Testis (tissue), 3 donors: Measurements from ENCODE around the gene TCF7L1. TPM values are rescaled to one million over a fixed set of nuclear protein-coding genes. Genes with fewer than 3 reads are reported as not detected.

Experiments
- DNase-seq: peaks from one replicate; pipeline ENCODE4 v3.0.0-alpha.2; 2019
- H3K27ac ChIP-seq, 2 donors: fragments of 200-600 bp; sonication (generic); one replicate each; pipeline ENCODE4 v1.5.1; 2019
- H3K27me3 ChIP-seq: fragments of 200-600 bp; sonication (generic); one replicate; pipeline ENCODE4 v1.5.1; 2019
- H3K36me3 ChIP-seq: fragments of 200-600 bp; sonication (generic); one replicate; pipeline ENCODE4 v1.5.1; 2017; ENCODE audit warnings: low read depth; ENCODE audit errors: missing control alignments
- H3K4me1 ChIP-seq: fragments of 200-600 bp; sonication (generic); one replicate; pipeline ENCODE4 v1.5.1; 2019
- H3K4me3 ChIP-seq, 2 donors: fragments of 200-600 bp; sonication (generic); one replicate each; pipeline ENCODE4 v1.5.1; 2017 to 2019
- H3K9me3 ChIP-seq: fragments of 200-600 bp; sonication (generic); one replicate; pipeline ENCODE4 v1.5.1; 2017
- POLR2A ChIP-seq: fragments of 450-650 bp; IDR thresholded peaks from one replicate; pipeline ENCODE4 v1.6.1; 2017; ENCODE audit warnings: antibody characterized with exemption, mild to moderate bottlenecking, moderate library complexity
- WGBS, 2 donors: methylation state at CpG; one replicate each; pipeline ENCODE4 v1.1.5; 2018; 5-methylcytosine and 5-hydroxymethylcytosine counted together
- intact Hi-C: fragments of 100-400 bp; cut with DNase I; formaldehyde crosslinking; loops from one replicate; pipeline ENCODE4 v1.15.1; 2023; ENCODE audit warnings: low total_unique reads
- polyA plus RNA-seq: library from polyadenylated mRNA; stranded (reverse); fragments of 350-450 nt; fragmentation: Illumina TruSeq; extraction: RNeasy Lipid Tissue Mini Kit (QIAGEN cat#74804); gene quantifications from one replicate; pipeline ENCODE4 v1.2.3, GENCODE V29; 2014; ENCODE audit warnings: low read depth, low replicate concordance; ENCODE audit not compliant: insufficient read depth
- total RNA-seq, 2 donors: library from RNA; depleted of rRNA; stranded (reverse); fragments of >200 nt; gene quantifications; one replicate each; pipeline ENCODE4 v1.2.3, GENCODE V29; 2016
- TF ChIP-seq, protein P1 (sequence below), 3 experiments: fragments of 450-650 bp in 2 of 3; fragments of 200-600 bp in 1 of 3; sonication (generic) in 1 of 3; IDR thresholded peaks; one replicate each; pipeline ENCODE4 v1.5.1; 2016 to 2019; ENCODE audit warnings: antibody characterized with exemption in 3 of 3, mild to moderate bottlenecking in 2 of 3, moderate library complexity in 1 of 3

TCF7L1 gene
- total and polyA plus RNA-seq, 3 donors from 2014 or later = 6.7 to 11.9 (median 6.7) TPM

DNA sequence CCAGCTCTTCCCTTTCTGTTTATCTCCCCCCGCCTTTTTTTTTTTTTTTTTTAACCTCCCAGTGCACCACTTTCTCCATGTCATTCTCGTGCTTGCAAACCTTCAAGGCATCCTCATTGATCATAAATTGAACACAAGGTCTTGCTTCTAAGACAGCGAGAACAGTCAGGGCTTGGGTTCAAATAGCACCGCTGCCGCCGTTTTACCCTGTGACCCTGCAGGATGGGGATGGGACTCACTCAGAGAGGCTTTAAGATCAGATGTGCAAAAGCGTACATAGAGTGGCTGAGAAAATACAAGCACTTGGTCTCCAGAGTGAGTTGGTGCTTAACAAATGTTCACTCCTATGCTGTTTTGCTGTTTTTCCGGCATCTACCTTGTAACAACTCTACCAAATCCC lies 93.6 kb downstream of the TCF7L1 start:
- TF ChIP-seq, protein P1, sequence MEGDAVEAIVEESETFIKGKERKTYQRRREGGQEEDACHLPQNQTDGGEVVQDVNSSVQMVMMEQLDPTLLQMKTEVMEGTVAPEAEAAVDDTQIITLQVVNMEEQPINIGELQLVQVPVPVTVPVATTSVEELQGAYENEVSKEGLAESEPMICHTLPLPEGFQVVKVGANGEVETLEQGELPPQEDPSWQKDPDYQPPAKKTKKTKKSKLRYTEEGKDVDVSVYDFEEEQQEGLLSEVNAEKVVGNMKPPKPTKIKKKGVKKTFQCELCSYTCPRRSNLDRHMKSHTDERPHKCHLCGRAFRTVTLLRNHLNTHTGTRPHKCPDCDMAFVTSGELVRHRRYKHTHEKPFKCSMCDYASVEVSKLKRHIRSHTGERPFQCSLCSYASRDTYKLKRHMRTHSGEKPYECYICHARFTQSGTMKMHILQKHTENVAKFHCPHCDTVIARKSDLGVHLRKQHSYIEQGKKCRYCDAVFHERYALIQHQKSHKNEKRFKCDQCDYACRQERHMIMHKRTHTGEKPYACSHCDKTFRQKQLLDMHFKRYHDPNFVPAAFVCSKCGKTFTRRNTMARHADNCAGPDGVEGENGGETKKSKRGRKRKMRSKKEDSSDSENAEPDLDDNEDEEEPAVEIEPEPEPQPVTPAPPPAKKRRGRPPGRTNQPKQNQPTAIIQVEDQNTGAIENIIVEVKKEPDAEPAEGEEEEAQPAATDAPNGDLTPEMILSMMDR (IDR thresholded peaks at IDR 0.05) = no peak
- no peaks in the 10 kb centered on the region for H3K36me3 ChIP-seq
- no peak overlapping the region for H3K27ac ChIP-seq
- intact Hi-C loops = no loop called here
- H3K9me3 ChIP-seq = no peaks in the 10 kb centered on the region
- no peak for DNase-seq
- no peak overlapping the region for H3K4me3 ChIP-seq
- no peaks in the 10 kb centered on the region for H3K27me3 ChIP-seq
- peaks cover 7% of the 10 kb centered on the region for H3K4me1 ChIP-seq
- WGBS, 2 donors = 94 to 96% methylated on average over 8 of the region's 8 CpGs

DNA sequence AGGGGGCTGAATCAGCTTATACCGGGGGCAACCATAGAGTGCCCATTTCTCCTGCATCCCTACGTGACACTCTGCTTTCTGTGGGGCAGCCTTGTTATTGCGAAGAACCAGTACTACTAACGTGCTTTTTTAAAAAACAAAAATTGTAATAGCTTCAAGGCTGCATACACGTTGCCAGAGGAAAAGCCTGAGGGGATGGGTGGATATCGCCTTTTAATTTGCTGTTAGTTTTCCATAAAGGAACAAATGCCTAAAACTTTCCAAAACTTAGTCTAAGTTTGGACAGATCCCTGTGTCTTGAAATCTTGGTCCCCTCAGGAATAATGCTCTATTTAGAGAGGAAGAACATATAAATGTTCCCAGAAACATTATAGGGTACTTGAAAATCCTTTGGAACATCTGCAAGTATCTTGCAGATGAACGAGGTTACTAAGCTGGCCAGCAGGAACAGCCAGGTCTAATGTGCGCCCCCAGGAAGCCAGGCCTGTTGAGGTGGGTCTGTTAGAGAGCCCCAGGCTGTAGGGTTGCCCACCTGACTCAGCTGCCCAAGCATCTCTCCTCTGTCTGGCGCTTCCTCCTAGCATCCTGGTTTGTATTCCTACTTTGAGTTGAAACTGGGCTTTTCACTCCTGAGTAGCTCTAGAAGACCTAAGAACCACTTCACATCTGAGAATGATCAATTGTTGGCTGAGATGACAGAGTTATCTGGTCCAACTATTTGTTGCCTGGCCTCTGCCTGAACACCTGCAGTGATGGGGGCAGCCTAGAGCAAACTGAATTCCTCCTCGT lies 97.7 kb downstream of the TCF7L1 start:
- Histone ChIP-seq H3K4me1 (peaks cover 7% of the 10 kb centered on the region), H3K9me3 (no peaks in the 10 kb centered on the region), H3K4me3 (no peak overlapping the region), H3K27me3 (no peaks in the 10 kb centered on the region), H3K36me3 (no peaks in the 10 kb centered on the region), H3K27ac (no peak overlapping the region)
- DNase-seq = no peak
- intact Hi-C loops = no loop called here
- TF ChIP-seq POLR2A = no peak
- TF ChIP-seq, protein P1 (IDR thresholded peaks at IDR 0.05) = no peak
- 53 to 64% methylated on average over 10 of the region's 10 CpGs for WGBS, 2 donors

DNA sequence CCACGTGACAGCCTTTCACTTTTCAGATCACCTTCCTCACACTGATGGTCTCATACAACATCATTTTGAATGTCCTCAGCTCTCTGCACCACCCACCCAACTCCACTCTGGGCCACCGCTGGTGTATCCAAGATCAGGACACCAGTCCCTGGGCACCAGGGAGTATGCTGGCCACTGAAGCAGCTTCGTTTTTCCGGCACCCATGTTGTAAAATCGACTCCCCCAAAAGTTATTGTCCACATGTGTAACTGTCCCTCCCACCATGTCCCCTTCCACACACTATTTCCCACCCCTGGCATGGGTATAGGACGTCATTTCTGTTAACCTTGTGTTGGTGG lies 98.2 kb downstream of the TCF7L1 start:
- Histone ChIP-seq H3K4me3 (no peak overlapping the region), H3K9me3 (no peaks in the 10 kb centered on the region), H3K27me3 (no peaks in the 10 kb centered on the region), H3K27ac (no peak overlapping the region), H3K36me3 (no peaks in the 10 kb centered on the region), H3K4me1 (peaks cover 7% of the 10 kb centered on the region)
- TF ChIP-seq, protein P1 (IDR thresholded peaks at IDR 0.05) = no peak
- TF ChIP-seq POLR2A = no peak
- no peak for DNase-seq
- intact Hi-C loops = no loop called here
- 78 to 86% methylated on average over 6 of the region's 6 CpGs for WGBS, 2 donors

DNA sequence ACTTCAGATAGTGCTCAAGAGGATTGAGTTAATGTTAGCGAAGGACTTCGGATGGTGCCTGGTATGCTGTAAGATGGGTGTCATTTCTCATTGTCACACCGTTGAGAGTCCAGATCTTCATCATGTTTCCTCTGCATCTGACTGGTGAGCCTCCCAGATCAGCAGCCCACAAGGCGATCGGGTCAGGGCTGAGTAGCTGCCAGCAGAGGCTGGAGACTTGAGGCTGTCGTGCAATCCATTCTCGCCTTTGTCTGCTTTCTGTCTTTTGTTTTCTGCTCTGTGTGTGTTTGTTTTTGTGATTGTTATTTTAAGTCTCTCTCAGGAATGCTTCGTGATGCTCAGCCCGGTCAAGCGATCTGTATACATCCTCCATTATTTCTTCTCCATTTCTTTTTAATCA lies 98.8 kb downstream of the TCF7L1 start:
- TF ChIP-seq POLR2A = no peak
- TF ChIP-seq, protein P1 (IDR thresholded peaks at IDR 0.05) = no peak
- WGBS, 2 donors = 66 to 71% methylated on average over 10 of the region's 10 CpGs
- intact Hi-C loops = no loop called here
- DNase-seq = no peak
- Histone ChIP-seq H3K27me3 (no peaks in the 10 kb centered on the region), H3K4me3 (no peak overlapping the region), H3K4me1 (peaks cover 7% of the 10 kb centered on the region), H3K36me3 (no peaks in the 10 kb centered on the region), H3K9me3 (no peaks in the 10 kb centered on the region), H3K27ac (no peak overlapping the region)

DNA sequence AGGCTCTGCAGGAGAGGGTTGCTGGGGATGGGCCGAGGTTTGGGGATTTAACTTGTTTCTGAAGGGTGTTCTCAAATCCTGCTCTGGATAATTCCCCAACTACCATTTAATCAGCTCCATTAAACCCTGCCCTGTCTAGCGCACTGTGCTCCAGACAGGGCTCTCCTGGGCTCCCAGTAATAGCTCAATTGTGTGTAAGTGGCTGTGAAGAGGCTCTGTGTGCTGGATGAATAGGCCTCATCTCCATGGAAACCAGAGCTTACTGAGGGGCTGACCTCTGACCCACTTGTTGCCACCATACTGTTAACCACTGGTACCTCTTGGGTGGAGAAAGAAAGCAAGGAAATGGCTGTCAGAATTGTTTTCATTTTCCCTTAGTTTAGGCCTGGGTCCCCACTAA lies 101.7 kb downstream of the TCF7L1 start:
- TF ChIP-seq, protein P1 (IDR thresholded peaks at IDR 0.05) = no peak
- no peak for TF ChIP-seq POLR2A

More for the DNA sequence above, 101.7 kb downstream of the TCF7L1 start:
- no peak for DNase-seq
- Histone ChIP-seq H3K27me3 (no peaks in the 10 kb centered on the region), H3K36me3 (no peaks in the 10 kb centered on the region), H3K9me3 (no peaks in the 10 kb centered on the region), H3K4me1 (peaks cover 3% of the 10 kb centered on the region), H3K4me3 (no peak overlapping the region), H3K27ac (no peak overlapping the region)
- intact Hi-C loops = no loop called here
- WGBS, 2 donors = 71 to 96% methylated on average over 1 to 2 of the region's 2 CpGs
